ENCODE measurements around the gene RPGR. TPM values are rescaled to one million over a fixed set of nuclear protein-coding genes. Genes with fewer than 3 reads are reported as not detected.

Gene RPGR
- polyA plus RNA-seq, 3 donors: 4.4 to 35.8 (median 16.7) TPM

DNA sequence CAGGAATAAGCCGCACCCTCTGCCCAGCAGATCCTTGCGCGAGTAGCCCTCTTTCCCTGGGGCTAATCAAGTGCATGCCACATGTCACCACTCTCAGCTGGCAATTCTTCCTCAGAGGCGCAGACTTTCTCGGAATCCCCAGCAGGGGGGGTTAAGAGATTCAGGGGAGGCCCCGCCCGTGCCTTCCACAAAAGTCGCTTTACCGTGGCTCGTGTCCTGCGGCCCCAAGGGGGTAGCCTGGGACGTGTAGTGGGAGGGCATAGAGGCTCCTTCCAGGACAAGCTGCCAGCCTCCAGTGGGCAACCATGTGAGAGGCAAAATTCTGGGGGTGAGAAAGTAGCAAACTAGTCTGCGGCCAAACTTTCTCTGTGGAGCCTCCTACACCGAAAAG lies 107.3 kb downstream of the RPGR start:
- no peak overlapping the region for H3K27ac ChIP-seq (ENCODE audit: low read depth, low read length)
- 0 to 37% (median 1%) methylated on average over 11 to 14 of the region's 14 CpGs for WGBS, 3 donors

Other genes starting within 250 kb of the RPGR start
- gene SRPX, start 106.6 kb downstream of the RPGR start, polyA plus RNA-seq: 100 to 1,000 TPM in 2 of 3 donors, 10 to 100 TPM in 1; 70.3 to 351 (median 262) TPM
- 1 to 10 TPM in 2 of 3 donors, under 1 TPM in 1; 0.51 to 2.6 (median 1.0) TPM for gene OTC, start 25.1 kb upstream of the RPGR start, polyA plus RNA-seq
- gene TSPAN7, start 234.0 kb upstream of the RPGR start, polyA plus RNA-seq: 10 to 100 TPM; 13.4 to 54.8 (median 29.6) TPM

Measured in adipose tissue (tissue), 3 donors.